ENCODE data around the gene THSD1.

GRCh38 chr13:52405369-52405766 is 604 bp downstream of the THSD1 start:
- TF ChIP-seq CTCF (IDR thresholded peaks at IDR 0.05 in 4 of 5, conservative IDR thresholded peaks at IDR 0.05 in 1 of 5) (no peak), POLR2A (IDR thresholded peaks at IDR 0.05) (no peak)
